ENCODE measurements around the gene EPHB1.
A peak's percentile ranks its signal among the peaks of the same experiment; 100 is the strongest.
"Not testable (repeated sequence)": the region's sequence is repeated elsewhere in the genome, so short reads cannot be mapped to it uniquely, and the experiment has no call there.

The EPHB1 gene

DNA sequence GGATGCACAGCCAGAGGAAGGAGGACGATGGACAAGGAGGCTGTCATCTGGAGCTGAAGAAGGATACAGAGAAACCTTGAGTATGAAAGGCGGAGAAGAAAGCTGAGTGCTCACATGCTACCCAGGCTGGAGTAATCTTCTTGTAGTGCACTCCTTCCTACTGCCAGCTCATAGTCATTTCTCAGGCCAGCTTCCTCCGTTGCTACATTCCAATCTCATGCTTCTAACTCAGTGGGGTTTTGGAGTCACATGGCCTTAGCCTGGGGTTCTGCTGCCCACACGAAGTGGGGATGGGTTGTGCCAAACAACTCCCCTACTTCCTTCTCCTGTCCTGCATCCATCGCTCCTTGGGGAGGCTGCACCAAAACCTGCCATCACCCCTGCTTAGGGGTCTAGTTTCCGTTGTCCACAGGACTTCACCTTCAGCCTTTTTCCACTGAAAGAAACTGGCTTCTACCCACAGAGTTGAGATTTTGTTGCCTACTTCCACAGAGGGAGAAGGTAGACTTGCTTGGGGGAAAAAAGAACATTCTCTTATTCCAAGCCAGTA lies 239.9 kb downstream of the EPHB1 start:
- Histone ChIP-seq H3K9me3 (ENCODE audit: severe bottlenecking) (no peaks in the 10 kb centered on the region), H3K36me3 (no peaks in the 10 kb centered on the region), H3K27ac (no peak overlapping the region), H3K27me3 (ENCODE audit: insufficient read depth, low read depth, severe bottlenecking) (peaks cover under 1% of the 10 kb centered on the region), H3K4me3 (ENCODE audit: low read depth, low read length) (no peak overlapping the region)
- TF ChIP-seq, protein P1, sequence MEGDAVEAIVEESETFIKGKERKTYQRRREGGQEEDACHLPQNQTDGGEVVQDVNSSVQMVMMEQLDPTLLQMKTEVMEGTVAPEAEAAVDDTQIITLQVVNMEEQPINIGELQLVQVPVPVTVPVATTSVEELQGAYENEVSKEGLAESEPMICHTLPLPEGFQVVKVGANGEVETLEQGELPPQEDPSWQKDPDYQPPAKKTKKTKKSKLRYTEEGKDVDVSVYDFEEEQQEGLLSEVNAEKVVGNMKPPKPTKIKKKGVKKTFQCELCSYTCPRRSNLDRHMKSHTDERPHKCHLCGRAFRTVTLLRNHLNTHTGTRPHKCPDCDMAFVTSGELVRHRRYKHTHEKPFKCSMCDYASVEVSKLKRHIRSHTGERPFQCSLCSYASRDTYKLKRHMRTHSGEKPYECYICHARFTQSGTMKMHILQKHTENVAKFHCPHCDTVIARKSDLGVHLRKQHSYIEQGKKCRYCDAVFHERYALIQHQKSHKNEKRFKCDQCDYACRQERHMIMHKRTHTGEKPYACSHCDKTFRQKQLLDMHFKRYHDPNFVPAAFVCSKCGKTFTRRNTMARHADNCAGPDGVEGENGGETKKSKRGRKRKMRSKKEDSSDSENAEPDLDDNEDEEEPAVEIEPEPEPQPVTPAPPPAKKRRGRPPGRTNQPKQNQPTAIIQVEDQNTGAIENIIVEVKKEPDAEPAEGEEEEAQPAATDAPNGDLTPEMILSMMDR (IDR thresholded peaks at IDR 0.05; ENCODE audit: low read depth, low read length): no peak
- DNase-seq: no peak

DNA sequence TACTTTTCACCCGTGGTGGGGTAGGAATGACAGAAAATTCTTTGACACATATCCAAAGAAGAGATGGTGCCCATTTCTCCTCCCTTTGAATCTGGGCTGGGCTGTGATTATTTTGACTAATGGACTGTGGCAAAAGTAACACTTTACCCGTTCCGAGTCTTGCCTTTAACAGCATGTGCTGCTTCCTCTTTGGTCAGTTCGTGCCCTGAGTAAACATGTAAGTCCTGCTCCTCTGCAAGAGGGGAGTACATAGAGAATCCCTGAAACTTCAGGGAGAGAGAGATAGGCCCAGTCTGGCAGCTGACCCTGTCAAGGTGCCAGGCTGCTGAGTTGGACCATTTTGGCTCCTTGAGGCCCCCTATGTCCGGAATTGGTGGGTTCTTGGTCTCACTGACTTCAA lies 243.1 kb downstream of the EPHB1 start:
- no peak overlapping the region for H3K4me3 ChIP-seq (ENCODE audit: low read depth, low read length)
- DNase-seq: no peak
- TF ChIP-seq, protein P1 (IDR thresholded peaks at IDR 0.05; ENCODE audit: low read depth, low read length): no peak
- no peaks in the 10 kb centered on the region for H3K36me3 ChIP-seq
- H3K27ac ChIP-seq: no peak overlapping the region
- H3K9me3 ChIP-seq (ENCODE audit: severe bottlenecking): no peaks in the 10 kb centered on the region
- H3K27me3 ChIP-seq (ENCODE audit: insufficient read depth, low read depth, severe bottlenecking): peaks cover 3% of the 10 kb centered on the region

GRCh38 chr3:135039536-135039935 lies 244.5 kb downstream of the EPHB1 start:
- not testable (repeated sequence) for H3K9me3 ChIP-seq (ENCODE audit: severe bottlenecking); H3K4me3 ChIP-seq (ENCODE audit: low read depth, low read length); H3K27ac ChIP-seq; H3K36me3 ChIP-seq; DNase-seq; H3K27me3 ChIP-seq (ENCODE audit: insufficient read depth, low read depth, severe bottlenecking)

GRCh38 chr3:135040321-135041240 lies 245.5 kb downstream of the EPHB1 start:
- Histone ChIP-seq H3K27me3 (ENCODE audit: insufficient read depth, low read depth, severe bottlenecking) (peaks cover 3% of the 10 kb centered on the region), H3K9me3 (ENCODE audit: severe bottlenecking) (no peaks in the 10 kb centered on the region), H3K4me3 (ENCODE audit: low read depth, low read length) (no peak overlapping the region), H3K27ac (no peak overlapping the region), H3K36me3 (no peaks in the 10 kb centered on the region)
- TF ChIP-seq, protein P1 (IDR thresholded peaks at IDR 0.05; ENCODE audit: low read depth, low read length): no peak
- DNase-seq: peak; percentile 60

- H3K9me3 ChIP-seq (ENCODE audit: severe bottlenecking): no peaks in the 10 kb centered on the region
- peaks cover 3% of the 10 kb centered on the region for H3K27me3 ChIP-seq (ENCODE audit: insufficient read depth, low read depth, severe bottlenecking)
- no peak overlapping the region for H3K4me3 ChIP-seq (ENCODE audit: low read depth, low read length)
- no peaks in the 10 kb centered on the region for H3K36me3 ChIP-seq
- DNase-seq: no peak
- TF ChIP-seq, protein P1 (IDR thresholded peaks at IDR 0.05; ENCODE audit: low read depth, low read length): no peak
- no peak overlapping the region for H3K27ac ChIP-seq
Measured at GRCh38 chr3:135041601-135042000, 246.5 kb downstream of the EPHB1 start.

DNA sequence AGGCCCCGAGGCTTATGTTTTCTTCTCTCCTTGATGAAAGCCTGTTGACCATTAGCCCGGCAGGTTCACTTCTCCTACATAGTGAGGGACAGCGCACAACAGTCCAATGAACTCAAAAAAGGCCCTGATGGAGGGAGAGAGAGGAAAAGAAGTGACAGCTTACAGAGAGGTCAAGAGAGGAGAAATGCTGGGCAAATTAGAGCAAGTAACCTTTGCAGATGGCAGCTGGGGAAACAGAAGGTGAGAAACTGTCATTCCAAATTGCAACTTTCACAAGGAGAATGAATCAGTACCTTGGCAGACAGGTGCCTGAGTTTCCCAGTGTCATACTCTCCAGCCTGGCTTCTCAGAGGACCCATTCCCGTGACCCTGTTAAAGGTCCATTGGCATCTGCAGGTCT lies 252.0 kb downstream of the EPHB1 start:
- H3K36me3 ChIP-seq: no peaks in the 10 kb centered on the region
- no peak overlapping the region for H3K4me3 ChIP-seq (ENCODE audit: low read depth, low read length)
- no peak for DNase-seq
- H3K9me3 ChIP-seq (ENCODE audit: severe bottlenecking): no peaks in the 10 kb centered on the region
- TF ChIP-seq, protein P1 (IDR thresholded peaks at IDR 0.05; ENCODE audit: low read depth, low read length): no peak
- H3K27me3 ChIP-seq (ENCODE audit: insufficient read depth, low read depth, severe bottlenecking): no peaks in the 10 kb centered on the region
- H3K27ac ChIP-seq: no peak overlapping the region

Measured in WERI-Rb-1 (cell line).